NCI-H1694 treated with DMSO at 0.1 percent for 48 hours (cell line): ENCODE measurements around the gene WASF3.
A peak's percentile ranks its signal among the peaks of the same experiment; 100 is the strongest.

Experiments used
- DNase-seq: peaks from one replicate; lab custom pipeline; 2025; lab: John Stamatoyannopoulos, UW

WASF3 gene

DNA sequence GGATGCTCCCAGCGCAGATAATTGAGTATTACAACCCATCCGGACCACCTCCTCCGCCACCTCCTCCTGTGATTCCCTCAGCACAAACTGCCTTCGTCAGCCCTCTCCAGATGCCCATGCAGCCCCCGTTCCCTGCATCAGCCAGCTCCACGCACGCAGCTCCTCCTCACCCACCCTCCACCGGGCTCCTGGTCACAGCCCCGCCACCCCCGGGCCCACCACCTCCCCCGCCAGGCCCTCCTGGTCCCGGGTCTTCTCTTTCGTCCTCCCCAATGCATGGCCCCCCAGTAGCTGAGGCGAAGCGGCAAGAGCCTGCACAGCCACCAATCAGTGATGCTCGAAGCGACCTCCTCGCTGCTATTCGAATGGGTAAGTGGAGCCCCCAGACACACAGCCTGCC, 125.1 kb downstream of the WASF3 start:
- no peak for DNase-seq

DNA sequence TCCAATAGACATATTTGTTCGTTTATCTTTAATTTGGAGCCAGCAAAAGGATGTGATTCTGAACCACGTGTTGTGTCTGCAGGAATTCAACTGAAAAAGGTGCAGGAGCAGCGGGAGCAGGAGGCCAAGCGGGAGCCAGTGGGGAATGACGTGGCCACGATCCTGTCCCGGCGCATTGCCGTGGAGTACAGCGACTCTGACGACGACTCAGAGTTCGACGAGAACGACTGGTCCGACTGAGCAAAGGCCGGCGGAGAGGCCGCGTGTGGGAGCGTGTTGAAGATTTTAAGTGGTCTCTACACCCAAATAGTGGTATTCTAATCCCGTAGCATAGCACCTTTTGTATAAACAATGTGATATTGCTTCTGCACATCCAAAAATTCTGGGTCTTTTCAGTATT, 128.1 kb downstream of the WASF3 start:
- DNase-seq, result no peak

DNA sequence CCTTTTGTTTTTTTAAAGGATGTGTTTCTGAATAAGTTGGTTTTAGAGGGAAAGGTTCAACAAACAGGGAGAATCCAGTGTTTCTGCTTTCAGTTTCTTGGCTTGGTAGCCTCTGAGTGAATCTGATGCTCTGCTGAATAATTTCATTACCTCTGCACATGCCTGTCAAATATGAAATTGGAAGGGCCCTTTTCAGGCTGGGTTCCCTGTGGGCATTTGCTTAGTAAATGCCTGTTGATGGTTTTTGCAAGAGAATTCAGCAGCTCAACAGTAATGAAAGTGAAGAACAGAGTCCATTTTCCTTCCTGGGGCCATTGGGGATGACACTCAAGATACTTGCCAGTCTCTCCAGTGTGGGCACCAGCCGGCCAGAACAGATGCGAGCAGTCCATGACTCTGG, 128.8 kb downstream of the WASF3 start:
- no peak for DNase-seq

DNA sequence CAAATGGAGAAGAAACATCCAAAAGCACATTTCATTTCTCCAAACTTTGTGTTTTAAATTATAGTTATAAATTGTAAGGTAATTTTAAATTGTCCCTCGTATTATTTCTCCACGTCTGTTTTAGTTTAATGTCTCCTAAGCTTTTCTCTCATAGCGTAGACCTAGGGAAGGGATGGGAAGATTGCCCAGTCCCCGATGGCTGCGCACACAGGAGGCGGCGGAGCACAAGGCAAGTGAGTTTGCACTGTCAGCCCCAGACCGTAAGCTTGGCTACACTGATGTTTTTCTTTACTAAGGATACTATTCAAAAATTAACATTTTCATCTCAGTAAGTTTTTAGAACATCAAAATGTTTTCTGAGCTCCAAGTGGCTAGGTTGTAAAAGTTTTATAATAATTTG, 130.8 kb downstream of the WASF3 start:
- DNase-seq, result no peak

DNA sequence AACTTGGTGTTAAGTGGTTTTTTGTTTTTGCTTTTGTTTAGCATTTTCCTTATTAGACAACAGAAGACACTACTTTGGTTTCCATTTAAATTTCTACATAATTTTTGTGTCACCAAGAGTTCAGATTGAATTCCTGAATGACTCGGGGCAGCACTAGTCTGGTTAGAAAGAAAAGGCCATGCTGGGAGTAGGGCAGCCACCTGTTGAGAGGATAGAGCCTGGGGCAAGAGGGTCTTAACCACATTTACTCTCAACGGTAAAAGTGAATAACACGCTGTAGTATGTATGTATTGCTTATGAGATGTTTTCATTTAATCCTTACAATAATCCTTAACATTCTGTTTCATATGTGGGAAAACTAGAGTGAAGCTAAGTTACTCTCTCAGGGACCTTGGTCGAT, 131.5 kb downstream of the WASF3 start:
- DNase-seq, result no peak

DNA sequence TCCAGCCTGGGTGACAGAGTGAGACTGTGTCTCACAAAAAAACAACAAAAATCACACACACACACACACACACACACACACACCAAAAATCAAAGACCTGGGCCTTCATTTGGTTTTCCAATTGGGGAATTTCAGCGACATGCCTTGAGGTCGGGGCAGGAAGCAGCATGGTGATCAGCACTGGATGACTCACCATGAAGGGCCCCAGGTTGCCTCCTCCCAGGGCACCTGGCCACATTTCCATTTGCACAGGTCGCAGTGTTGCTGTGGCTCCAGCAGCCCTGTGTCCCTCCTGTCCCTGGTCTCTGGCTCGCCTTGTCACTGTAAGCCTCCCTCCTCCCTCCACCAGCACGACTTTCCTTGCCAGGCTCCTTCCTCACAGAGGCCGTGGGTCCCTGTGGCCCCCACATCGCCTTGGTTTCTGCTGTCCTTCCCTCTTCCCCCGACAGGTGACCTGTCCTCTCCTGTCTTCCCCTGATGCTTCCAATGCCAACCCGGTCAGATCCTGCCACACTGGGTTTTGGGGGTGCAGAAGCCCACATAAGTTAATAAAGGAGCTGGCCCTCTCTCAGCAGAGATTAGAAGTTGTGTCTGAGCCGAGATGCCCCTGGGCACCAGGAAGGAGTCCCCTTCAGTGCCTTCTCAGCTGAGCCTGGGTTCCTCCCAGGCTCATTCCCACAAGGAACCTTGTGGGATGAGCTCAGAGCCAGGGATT, 136.4 kb downstream of the WASF3 start:
- DNase-seq, result no peak

DNA sequence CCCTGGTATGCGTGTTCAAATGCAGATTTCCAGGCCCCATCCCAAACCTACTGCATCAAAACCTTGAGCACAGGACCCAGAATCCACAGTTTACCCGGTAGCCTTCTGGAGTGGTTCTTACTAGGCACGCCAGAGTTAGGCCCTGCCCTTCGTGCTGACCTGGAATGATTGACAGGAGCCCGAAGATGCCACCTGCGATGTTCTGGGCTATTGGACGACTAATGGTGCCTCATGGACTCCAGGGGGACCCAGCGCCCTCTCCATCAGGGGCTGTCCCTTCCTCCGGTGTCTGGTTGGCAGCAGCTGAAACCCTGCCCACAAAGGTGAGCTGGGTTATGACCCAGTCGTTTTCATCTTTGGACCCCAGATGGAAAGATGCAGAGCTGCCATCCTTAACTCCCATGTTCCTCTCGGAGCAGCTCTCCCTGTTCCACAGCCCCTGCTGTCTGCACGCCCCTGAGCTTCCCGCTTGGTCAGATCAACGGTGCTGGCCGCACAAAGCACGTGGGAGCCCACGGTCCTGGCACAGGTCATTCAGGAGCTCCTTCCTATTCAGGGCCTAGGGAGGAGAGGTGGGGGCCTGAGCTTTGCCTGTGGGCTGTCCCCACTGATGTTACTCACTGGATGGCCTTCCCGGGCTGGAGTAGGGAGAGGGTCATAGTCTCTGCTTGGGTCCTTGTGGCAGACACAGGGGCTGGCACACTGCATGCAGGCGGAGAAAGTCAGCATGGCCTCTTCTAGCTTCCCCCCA, 137.3 kb downstream of the WASF3 start:
- no peak for DNase-seq

DNA sequence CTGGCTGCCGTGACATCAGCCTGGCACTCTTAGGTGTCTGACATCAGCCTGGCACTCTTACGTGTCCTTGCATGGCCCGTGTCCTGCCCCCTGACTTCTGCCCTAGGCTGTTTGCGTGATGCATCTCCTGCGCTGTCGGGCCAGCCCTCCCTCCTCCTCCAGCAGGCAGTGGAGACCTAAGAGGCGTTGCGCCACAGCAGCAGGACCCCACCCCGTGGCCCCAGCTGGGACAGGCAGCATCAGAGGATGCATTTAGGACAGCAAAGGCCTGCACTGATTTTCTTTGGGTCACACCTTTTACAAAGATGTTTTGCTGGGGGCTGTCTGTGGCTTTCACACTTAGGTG, 137.8 kb downstream of the WASF3 start:
- no peak for DNase-seq

DNA sequence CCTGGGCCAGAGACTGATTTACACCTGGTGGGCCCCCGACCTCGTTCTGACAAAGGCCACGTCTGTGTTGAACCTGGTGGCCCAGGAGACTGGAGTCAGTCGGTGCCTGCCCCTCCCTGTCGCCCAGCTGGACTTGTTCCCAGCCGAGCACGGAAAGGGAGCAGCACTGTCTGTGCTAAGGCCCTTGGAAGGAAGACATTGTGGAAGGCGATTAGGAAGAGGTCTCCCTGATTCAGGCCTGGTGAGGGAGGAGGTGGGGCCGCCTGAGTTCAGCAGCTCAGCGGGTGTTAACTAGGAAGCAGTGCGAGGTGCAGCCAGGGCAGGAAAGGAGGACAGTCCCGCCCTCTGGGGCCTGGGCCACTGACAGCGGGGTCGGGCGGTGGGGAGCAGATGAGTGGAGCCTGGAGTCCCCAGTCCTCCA, 138.4 kb downstream of the WASF3 start:
- no peak for DNase-seq

DNA sequence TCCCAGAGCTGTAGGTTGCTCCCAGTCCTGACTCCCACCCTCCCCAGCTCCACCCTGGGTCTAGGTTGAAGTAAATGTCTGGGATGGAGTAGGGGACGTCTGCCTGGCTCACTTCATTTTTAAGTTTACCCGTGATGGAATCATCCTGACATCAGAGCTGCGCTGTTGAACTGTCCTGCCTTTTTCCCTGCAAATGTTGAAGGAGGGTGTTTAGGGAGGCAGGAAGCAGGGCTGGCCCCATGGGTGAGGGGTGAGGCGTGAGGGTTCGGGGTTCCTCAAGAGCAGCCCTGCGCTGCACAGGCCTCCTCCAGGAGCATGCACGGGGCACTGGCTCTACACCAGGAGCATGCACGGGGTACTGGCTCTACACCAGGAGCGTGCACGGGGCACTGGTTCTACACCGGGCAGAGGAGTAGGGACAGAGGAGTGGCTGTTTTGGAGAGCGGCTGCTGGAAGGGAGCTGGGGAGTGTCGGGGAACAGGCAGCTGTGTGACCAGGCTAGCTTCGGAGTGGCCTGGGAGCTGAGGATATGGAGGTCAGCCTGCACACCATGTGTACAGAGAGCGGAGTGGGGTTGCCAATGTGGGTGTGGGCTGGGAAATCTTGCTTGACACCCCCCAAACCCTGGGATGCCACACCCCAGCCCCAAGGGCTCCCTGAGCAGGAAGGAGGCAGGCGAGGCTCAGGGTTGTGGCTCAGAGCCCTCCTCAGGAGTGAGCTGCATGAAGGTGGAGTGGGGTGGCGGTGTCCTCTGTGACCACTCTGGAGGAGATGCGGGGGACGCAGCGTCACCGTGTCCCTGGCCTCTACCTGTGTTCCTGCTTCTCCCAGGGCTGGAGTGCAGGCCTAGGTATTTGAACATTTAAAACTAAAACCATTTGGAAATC, 139.8 kb downstream of the WASF3 start:
- no peak for DNase-seq

DNA sequence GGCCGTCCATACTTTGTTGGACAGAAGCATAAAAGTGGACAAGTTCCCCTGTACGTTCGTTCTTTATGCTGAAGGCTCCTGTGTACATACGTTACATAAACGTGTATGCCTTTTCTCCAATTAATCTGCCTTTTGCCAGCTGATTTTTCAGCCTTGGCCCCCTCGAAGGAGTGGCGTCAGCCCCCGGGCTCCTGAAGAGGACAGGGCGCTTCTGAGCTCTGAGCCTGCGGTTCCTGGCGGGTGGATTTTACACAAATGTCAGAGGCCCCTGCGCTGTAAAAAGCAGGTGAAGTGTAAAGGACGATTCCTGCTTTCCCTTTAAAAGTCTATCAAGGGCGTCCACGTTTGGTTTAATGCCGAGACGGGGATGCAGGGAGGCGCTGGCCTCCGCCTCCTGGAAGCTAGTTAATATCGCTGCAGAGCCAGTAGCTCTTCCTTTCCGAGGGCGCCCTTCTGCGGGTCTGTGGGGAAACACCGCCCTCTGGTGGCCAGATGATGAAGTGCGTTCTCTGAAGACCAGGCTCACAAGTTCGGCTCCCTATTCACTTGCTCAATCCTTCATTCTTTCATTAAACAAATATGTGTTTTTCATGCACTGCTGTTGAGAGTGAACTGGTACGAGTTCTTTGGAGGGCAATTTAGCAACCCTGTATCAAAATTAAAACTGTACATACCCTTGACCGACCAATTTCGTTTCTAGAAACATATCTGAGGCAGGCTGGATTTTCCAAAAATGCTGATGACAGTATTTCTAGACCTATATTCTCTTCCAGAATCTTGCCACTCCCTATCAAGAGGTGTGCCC, 141.1 kb downstream of the WASF3 start:
- DNase-seq, result peak; percentile 64

DNA sequence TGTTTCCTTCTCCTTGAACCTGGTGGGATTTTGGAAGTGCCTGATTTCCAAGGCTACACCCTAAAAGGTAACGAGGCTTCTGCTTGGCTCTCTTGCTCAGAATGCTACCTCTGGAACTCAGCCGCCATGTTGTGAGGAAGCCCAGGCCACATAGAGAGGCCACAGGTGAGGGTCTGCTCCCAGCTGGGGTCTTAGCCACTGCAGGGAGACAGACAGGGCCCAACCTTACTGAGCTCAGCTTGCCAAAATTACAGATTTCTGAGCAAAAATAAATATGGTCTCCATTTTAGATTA, 141.7 kb downstream of the WASF3 start:
- DNase-seq, result no peak

DNA sequence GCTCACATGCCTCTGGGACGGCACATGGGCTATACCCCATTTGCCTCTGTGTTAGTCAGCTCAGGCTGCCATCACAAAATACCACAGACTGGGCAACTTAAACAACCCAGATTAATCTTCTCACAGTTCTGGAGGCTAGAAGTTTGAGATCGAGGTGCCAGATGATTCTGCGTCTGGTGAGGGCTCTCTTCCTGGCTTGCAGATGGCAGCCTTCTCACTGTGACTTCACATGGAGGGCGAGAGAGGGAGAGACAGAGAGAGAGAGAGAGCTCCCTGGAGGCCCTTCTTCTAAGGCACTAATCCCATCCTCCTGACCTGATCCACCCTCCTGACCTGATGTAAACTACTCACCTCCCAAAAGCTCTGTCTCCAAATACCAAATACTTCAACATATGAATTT, 148.1 kb downstream of the WASF3 start:
- no peak for DNase-seq

DNA sequence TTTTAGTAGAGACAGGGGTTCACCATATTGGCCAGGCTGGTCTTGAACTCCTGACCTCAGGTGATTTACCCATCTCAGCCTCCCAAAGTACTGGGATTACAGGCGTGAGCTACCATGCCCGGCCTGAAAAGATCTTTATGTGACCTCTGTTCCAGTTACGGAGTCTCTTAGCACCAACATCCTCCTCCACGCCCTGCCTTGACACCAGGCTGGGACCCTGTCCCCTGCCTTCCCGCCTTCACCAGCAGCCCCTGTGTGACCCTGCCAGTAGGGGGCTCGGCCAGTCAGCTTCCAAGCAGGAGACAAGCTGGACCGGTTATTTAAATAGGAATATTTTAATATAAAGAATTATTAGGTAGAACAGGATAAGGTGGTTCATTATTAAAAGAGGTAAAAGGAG, 148.9 kb downstream of the WASF3 start:
- no peak for DNase-seq

DNA sequence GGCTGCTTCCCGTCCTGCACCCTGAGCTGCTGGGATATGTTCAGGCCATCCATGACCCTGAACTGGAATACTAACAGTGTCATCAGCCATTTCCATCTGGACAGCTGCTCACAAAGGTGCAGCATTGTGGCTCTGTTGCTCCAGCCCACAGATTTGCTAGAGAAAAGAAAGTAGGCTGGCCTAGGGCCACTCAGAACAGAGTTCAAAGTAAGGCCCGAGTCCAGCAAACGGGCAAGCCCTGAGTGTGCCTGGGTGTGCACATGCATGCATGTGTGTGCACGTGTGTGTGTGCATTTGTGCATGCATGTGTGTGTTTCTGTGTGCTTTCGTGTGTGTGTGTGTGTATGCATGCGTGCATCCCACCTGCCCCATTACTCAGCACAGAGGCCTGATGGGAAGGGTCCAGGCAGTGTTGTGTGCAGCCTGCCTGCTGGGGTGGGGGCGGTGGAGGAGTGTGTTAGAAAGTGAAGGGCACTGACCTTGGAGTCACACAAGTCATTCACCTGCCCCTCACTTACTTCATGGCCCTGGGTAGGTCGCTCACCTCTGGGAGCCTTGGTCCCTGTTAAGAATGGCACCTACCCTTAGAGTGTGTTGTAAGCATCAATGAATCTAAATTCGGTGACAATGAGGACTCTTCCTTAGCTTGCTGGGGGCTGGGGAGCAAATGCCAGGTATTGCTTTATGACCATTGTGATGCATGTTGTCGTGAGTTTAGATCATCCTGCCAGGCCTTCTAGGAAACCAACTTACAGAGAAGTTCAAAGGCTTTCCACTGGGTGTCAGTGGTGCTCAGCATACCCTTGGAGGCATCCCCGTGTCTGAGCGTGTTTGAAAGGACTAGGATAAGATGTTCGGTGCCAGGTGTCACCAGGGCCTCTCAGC, 149.9 kb downstream of the WASF3 start:
- peak; percentile 78 for DNase-seq

DNA sequence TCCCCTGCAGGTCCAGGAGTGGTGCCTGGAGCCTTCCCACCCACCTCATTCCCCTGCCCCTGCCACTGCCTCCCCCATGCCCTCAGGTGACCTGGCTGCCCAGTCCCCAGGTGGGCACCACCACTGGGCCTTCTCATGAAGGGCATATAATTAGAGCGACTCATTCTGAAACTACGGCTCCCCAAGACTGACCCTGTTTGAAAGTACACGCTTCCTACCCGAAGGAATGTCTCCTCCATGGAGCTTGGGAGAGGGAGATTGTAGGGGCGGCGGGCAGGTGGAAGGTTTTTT, 150.5 kb downstream of the WASF3 start:
- no peak for DNase-seq

DNA sequence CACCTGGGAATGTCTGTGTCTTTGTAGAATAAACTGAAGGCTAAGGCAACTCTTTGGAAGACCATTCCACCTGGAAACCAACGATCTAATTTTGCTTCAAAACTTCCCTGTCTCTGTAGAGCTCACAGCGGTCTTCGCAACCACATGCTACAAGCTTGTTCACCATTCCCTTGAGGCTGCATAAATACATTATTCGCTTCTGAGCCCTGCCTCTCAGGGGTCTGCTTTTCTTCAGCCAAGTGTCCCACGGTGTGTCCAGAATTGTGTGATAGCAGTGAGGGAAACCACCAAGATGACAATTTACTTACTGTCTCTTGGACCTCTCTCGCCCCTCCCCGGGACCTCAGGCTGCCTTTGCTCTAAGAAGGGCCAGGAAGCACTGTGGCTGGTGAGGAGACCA, 152.0 kb downstream of the WASF3 start:
- DNase-seq, result no peak

DNA sequence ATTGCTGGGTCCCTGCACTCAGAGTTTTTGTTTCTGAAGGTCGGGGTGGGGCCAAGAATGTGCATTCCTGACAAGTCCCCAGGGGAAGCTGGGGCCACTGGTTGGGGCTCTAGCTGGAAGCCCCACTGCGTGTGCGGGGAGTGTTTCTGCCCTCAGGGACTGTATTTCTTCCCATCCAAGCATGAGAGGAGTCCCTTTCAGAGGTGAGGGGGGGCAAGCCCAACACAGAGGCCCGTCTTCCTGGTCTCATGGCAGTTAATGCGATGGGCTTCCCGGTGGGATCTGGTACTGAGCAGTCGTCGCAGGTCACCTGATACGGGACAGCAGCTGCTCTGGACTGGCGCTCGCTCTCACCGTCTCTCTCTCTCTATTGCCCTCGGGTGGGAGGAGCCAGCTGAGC, 152.7 kb downstream of the WASF3 start:
- no peak for DNase-seq

DNA sequence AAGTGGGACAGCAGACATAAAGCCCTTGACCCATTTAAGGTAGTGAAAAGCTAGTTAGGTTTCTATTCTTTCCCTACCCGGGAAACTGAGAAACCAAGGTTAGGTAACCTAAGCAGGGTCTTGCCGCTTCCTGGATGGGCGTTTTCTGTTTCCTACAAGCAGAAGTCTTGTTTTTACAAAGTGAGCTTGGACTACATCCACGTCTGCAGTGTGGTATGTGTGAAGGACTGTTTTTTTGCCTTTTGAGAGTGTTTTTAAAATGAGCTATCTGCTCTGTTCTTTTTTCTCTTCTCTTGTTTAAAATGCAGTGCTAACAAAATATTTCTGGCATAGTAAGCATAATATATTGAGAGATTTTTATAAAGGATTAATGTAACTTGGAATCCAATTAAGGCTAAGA, 153.7 kb downstream of the WASF3 start:
- no peak for DNase-seq

DNA sequence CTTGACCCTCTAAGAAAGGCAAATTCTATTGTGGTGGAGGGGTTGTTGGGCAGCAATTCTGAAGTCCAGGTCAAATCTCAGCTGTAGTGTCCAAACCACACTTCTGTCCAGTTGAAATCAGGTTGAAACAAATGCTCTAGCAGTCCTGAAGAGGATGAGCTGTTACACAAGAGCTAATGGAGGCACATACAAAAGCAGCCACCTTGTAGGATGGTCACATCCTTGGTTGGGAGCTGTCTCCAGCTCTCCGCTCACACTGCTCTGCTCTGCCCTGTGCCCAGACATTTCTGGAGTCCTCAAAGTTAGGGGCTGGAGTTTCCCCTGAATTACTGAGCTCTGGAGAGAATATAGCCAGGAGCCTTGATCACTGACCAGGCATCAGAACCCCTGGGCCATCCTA, 155.9 kb downstream of the WASF3 start:
- DNase-seq, result no peak

DNA sequence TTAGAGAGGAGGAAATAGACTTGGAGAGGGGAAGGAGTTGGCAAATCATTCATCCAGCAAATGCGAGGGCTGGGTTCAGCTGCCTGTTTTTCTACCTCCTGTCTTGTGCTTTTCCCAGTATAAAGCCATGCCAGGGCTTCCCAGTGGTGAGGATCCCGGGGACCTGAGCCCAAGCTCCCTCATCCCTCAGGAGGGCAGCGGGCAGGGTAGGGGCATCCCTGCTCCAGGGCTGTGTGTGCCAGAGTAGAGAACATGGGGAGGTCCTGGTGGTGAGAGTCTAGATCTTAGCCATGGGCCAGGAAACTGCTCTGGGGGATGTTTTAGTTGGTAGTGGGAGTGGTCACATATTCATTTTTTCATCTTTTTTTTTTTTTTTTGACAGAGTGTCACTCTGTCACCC, 159.5 kb downstream of the WASF3 start:
- DNase-seq, result no peak

DNA sequence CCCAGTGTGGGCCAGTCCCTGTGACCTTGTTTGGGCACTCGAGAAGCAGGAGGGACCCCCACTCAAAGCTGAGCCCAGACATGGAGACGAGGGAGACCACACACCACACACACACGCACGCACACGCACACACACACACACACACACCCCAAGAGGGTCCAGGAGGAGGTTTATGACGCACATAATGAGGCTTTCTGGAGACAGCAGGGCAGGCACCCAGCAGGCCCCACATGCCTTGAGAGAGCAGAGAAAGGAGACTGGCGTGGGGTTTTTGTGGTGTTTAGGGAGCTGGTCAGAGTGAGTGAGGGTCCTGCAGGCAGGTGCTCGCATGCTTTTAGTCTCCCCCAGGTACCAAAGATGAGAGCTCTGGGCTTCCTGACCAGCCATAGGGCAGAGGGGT, 160.7 kb downstream of the WASF3 start:
- DNase-seq, result no peak
